NT2/D1 (cell line): Measurements from ENCODE around the gene NAV2.

ENCODE experiments used
- SUZ12 ChIP-seq: IDR thresholded peaks from 2 replicates; pipeline ENCODE4 v1.6.1; 2011; ENCODE audit not compliant: insufficient read length, insufficient read depth; ENCODE audit errors: extremely low read depth
- YY1 ChIP-seq: IDR thresholded peaks from 2 replicates; pipeline ENCODE4 v1.6.1; 2011; ENCODE audit not compliant: insufficient read length, insufficient read depth

- TF ChIP-seq SUZ12 = no peak
- no peak for TF ChIP-seq YY1
These were observed 223.8 kb downstream of the NAV2 start for GRCh38 chr11:19936461-19936860.
